Measurements from ENCODE around the gene CFAP20DC.
"Not testable (repeated sequence)": the region's sequence is repeated elsewhere in the genome, so short reads cannot be mapped to it uniquely, and the experiment has no call there.

The CFAP20DC gene

GRCh38 chr3:58867621-58868020 is 182.2 kb downstream of the CFAP20DC start:
- no peak for DNase-seq (ENCODE audit: low spot score)

DNA sequence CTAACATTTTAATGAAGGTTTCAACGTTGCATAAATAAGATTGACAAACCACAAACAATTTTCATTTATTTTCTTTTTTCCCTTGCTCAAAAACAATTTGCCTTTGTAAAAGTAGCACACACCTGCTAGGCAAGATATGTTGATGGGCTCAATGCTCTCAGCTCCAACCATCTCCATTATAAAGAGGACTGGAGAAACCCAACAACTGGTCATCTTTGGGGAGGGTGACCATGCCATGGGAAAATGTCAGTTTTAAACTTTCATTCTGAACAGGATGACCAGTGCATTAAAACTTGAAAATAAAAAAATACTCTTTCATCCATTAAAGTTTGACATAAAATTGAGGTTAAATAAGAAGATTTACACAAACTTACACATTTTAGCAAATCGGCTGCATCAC is 183.7 kb downstream of the CFAP20DC start:
- DNase-seq (ENCODE audit: low spot score) = no peak

DNA sequence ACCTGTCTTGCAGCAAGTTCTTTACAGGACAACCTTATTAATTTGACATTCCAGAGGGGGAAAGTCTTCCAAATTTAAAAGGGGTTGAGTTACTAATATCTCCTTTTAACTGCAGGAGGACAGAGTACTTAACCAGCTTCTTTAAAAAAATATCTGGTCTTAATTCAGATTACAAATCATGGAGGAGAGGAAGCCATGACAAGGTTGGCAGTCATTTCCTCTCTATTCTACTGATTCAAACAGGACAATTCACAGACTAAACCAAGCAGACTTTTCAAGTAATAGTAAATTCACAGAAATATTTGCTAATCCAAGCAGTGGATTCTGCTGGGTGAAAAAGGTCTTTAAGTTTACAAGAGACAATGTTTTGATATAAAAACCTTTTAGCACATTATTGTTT is 185.3 kb downstream of the CFAP20DC start:
- DNase-seq (ENCODE audit: low spot score) = no peak

DNA sequence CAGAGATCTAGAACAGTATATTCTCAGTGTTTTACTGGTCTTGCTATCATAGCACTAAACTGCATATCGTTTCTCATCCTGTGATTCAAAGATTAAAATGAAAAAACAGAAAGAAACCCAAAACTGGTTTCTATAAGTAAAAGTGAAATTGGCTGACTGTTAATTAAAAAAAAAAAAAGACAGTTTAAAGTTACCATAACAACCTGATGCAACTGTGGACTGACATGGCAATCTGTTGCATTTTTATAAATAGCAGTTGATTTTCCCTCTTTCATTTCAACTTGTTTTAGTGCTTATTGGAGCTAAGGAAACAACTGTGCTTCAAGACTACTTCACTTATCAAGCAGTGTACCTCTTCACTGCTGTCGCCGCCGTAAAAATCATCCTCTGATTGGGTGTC is 186.6 kb downstream of the CFAP20DC start:
- no peak for DNase-seq (ENCODE audit: low spot score)

DNA sequence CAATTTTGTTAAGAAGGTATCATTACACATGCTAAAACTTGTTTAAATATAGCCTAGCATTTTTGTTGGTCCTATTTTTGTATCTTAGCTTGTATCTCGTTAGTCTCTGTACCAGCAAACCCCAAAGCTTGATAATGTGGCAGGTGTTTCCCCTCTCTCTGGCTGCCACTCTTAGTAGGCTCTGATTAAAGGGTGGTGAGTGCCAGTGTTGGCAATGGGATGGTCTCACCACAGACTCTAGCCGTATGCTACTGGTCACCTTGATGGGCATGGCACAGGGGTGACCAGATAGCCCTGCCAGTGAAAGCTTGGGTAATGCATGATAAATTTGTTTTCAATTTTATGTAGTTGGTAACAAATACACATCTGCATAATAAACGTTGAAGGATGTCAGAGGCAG is 188.3 kb downstream of the CFAP20DC start:
- no peak for DNase-seq (ENCODE audit: low spot score)

DNA sequence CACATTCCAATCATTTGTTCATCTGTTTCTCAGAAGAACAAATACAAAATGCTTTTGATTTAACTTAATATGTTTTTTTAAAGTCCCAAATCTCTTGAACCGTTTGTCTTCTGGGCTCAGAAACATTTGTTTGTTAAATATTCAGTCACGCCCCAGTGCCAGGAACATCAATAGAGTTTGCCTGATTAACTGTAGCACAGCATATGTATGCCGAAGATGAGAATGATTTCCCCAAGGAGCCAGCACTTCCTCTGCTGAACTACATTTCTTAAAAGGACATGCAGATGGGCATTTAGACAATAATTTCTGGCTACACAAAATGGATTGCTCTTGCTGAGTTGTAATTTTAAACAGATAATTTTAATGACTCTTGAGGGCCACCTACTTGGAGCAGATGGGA is 191.7 kb downstream of the CFAP20DC start:
- no peak for DNase-seq (ENCODE audit: low spot score)

- no peak for DNase-seq (ENCODE audit: low spot score)
These were observed 192.4 kb downstream of the CFAP20DC start for GRCh38 chr3:58857402-58857801.

GRCh38 chr3:58848826-58849225 is 201.0 kb downstream of the CFAP20DC start:
- no peak for DNase-seq (ENCODE audit: low spot score)

GRCh38 chr3:58842050-58842747 is 207.6 kb downstream of the CFAP20DC start:
- not testable (repeated sequence) for DNase-seq (ENCODE audit: low spot score)

- no peak for DNase-seq (ENCODE audit: low spot score)
These were observed 208.9 kb downstream of the CFAP20DC start for GRCh38 chr3:58840949-58841348.

DNA sequence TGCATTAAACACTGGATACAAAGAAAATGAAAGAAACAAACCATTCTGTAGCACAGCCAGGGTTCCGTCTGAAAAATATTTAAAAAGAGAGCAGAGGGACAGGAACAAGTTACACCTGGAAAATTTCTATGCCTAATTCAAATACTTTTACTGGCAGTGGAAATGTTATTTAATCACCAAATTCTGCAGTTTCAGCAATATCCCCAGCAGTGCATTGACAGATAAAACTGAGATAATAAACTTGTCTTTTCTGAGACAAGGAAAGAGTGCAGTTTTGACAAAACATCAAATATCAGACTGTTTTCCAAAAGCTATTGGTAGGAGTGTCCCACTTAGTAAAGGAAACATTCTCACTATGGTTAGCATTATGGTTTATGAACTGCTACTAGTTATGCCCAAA is 209.9 kb downstream of the CFAP20DC start:
- DNase-seq (ENCODE audit: low spot score) = no peak

DNA sequence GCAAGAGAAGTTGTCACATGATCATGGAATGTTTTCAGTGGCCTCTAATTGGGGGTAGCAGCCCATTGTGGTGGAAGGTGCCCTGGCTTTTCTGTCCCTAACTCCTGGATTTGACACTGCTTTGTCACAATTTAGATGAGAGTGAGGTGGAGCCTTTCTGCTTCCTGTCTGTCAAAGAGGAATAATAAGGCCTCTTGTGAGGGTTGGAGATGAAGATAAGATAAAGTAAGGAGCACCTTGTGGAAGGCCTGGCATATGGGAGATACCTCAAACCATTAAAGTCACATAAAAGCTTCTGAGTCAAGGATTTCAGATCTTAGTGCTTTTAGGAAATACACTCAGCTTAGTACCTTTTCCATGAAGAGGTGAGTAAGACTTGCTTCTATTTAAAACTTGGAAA is 210.6 kb downstream of the CFAP20DC start:
- no peak for DNase-seq (ENCODE audit: low spot score)

DNA sequence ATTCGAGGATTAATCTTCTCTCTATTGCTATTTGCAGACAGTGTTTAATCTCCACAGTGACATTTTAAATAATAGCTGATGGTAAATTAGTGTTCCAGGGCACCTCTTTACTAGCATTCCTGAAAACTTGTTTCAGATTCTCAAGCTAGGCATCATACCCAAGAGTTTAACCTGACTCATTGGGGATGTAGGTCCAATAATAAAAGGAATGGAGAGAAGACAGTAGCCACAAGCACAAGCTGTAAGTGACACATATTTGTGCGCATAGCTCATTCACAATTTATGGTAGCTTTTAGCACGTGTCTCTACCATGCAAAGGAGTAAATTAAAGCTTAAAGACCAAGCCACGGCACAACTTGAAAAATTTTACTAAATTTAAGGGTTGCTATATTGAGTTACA is 212.0 kb downstream of the CFAP20DC start:
- DNase-seq (ENCODE audit: low spot score) = no peak

DNA sequence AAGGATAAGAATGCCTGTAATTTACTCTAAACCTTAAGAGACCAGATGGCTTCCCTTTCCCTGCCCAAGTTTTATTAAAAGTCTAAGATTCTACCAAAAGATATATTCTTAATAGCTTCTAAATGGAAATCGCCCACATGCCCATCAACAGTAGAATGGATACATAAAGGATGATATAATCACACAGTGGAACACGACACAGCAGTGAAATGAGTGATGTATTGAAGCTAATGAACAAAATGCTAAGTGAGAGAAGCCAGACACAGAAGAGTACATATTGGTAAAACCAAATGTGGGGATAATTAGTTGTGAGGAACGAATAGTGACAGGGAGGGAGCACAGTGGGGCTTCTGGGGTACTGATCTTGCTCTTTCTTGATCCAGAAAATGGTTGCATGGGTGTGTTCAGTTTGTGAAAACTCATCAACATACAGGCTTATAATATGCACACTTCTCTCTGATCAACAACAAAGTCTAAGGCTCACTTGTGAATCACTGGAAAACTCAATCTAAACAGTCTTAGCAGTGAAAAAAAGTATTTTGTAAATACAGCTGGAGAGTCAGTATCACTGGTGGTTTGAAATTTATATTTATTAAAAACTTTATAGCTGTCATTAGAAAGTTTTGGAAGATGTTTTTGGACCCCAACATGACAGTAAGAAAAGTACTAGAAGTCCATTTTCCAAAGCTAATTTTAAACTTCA is 212.5 kb downstream of the CFAP20DC start:
- DNase-seq (ENCODE audit: low spot score) = no peak

- DNase-seq (ENCODE audit: low spot score) = no peak
These were observed 214.7 kb downstream of the CFAP20DC start for GRCh38 chr3:58835086-58835485.

GRCh38 chr3:58833491-58833890 is 216.3 kb downstream of the CFAP20DC start:
- no peak for DNase-seq (ENCODE audit: low spot score)

GRCh38 chr3:58829321-58830000 is 220.4 kb downstream of the CFAP20DC start:
- peak; percentile 7 for DNase-seq (ENCODE audit: low spot score)

- DNase-seq (ENCODE audit: low spot score) = no peak
These were observed 225.0 kb downstream of the CFAP20DC start for GRCh38 chr3:58824777-58825176.

DNA sequence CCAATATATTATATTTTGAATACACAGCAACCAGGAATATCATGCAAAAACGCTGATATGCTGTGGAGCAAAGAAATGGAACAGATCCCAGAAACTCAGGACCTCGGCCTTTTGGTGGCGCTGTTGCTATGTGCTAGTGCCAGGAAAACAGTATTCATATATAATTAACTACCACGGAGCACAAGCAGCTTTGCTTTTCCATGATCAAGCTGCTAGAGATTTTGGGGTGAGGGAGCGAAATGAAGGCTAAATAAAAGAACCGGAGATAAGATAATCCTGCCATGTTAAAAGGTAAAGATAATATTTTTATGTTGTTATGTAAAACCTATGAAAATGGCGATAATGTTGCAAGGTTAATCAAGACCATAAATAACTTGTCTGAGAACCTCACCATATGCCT is 225.5 kb downstream of the CFAP20DC start:
- DNase-seq (ENCODE audit: low spot score) = peak; percentile 26

- not testable (repeated sequence) for DNase-seq (ENCODE audit: low spot score)
These were observed 243.1 kb downstream of the CFAP20DC start for GRCh38 chr3:58806551-58807244.

GRCh38 chr3:58804914-58805313 is 244.9 kb downstream of the CFAP20DC start:
- no peak for DNase-seq (ENCODE audit: low spot score)

- no peak for DNase-seq (ENCODE audit: low spot score)
These were observed 248.3 kb downstream of the CFAP20DC start for GRCh38 chr3:58801541-58801940.

DNA sequence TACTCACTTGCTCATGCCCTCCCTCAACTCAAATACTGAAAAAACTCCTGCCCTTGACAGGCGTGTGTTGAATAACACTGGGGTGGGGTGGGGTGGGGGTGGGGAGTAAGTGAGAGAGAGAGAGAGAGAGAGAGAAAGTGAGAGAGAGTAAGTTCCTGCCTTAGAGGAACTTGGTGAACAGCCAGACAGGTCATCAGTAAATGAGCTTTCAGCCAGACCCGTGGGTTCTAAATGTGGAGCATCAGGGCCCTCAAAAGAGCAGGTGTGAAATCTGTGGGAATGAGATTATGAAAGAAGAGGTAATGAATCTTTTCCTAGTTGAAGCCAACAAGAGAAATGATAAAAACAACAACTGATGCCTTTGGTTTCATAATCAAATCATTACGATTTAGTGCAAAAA is 248.9 kb downstream of the CFAP20DC start:
- DNase-seq (ENCODE audit: low spot score) = no peak

Data from hepatic stellate cell (primary cell).